ENCODE data around the gene NFATC2.

Gene NFATC2

DNA sequence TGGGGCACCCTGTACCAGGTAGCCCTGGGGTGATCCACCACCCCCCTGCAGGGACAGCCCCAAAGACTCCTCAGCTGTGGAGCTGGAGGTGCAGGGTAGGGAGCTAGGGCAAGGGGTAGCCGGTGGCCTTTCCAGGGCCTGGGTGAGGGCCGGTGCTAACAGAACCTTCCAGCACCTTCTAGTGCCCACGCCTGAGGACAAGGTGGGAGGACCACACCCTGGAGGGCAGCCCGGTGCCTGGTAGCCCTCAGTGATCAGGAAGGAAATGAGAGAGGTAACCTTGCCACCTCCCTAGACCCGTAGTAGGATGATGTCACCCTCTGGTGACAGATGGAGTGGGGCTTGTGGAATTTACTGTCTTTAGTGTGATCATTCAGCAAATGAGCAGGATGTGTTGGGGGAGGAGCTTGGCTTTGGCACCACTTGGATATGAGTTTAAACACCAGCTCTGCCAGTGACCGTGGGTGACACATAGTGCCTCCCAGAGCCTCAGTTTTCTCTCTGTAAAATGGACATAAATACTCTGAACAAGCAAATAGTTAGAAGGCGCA, 187.7 kb downstream of the NFATC2 start (continued):
- TF ChIP-seq, protein P1, sequence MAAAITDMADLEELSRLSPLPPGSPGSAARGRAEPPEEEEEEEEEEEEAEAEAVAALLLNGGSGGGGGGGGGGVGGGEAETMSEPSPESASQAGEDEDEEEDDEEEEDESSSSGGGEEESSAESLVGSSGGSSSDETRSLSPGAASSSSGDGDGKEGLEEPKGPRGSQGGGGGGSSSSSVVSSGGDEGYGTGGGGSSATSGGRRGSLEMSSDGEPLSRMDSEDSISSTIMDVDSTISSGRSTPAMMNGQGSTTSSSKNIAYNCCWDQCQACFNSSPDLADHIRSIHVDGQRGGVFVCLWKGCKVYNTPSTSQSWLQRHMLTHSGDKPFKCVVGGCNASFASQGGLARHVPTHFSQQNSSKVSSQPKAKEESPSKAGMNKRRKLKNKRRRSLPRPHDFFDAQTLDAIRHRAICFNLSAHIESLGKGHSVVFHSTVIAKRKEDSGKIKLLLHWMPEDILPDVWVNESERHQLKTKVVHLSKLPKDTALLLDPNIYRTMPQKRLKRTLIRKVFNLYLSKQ (tag by site-specific recombination; IDR thresholded peaks at IDR 0.05; ENCODE audit: borderline replicate concordance): no peak
- TF ChIP-seq ZNF76 (tag by site-specific recombination; IDR thresholded peaks at IDR 0.05; ENCODE audit: borderline replicate concordance, low read depth) (no peak), ZNF10 (tag by site-specific recombination; IDR thresholded peaks at IDR 0.05) (no peak), ZNF707 (tag by site-specific recombination; IDR thresholded peaks at IDR 0.05) (no peak), ZNF211 (tag by site-specific recombination; IDR thresholded peaks at IDR 0.05; ENCODE audit: low read depth) (no peak), ZNF140 (tag by site-specific recombination; IDR thresholded peaks at IDR 0.05) (no peak), ZNF555 (tag by site-specific recombination; conservative IDR thresholded peaks at IDR 0.05) (no peak), ZNF837 (tag by site-specific recombination; IDR thresholded peaks at IDR 0.05) (no peak), ZXDB (tag by site-specific recombination; IDR thresholded peaks at IDR 0.05) (no peak), ZNF350 (tag by site-specific recombination; IDR thresholded peaks at IDR 0.05) (no peak), ZNF423 (tag by site-specific recombination; IDR thresholded peaks at IDR 0.05) (no peak), KLF16 (tag by site-specific recombination; IDR thresholded peaks at IDR 0.05) (no peak), ZNF19 (tag by site-specific recombination; IDR thresholded peaks at IDR 0.05; ENCODE audit: low read depth) (no peak), ZNF785 (tag by site-specific recombination; IDR thresholded peaks at IDR 0.05) (no peak), ZNF2 (tag by site-specific recombination; IDR thresholded peaks at IDR 0.05) (no peak), ZSCAN16 (tag by site-specific recombination; IDR thresholded peaks at IDR 0.05) (no peak)
- TF ChIP-seq, protein P2, sequence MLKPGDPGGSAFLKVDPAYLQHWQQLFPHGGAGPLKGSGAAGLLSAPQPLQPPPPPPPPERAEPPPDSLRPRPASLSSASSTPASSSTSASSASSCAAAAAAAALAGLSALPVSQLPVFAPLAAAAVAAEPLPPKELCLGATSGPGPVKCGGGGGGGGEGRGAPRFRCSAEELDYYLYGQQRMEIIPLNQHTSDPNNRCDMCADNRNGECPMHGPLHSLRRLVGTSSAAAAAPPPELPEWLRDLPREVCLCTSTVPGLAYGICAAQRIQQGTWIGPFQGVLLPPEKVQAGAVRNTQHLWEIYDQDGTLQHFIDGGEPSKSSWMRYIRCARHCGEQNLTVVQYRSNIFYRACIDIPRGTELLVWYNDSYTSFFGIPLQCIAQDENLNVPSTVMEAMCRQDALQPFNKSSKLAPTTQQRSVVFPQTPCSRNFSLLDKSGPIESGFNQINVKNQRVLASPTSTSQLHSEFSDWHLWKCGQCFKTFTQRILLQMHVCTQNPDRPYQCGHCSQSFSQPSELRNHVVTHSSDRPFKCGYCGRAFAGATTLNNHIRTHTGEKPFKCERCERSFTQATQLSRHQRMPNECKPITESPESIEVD (tag by site-specific recombination; IDR thresholded peaks at IDR 0.05): no peak
- TF ChIP-seq, protein P3, sequence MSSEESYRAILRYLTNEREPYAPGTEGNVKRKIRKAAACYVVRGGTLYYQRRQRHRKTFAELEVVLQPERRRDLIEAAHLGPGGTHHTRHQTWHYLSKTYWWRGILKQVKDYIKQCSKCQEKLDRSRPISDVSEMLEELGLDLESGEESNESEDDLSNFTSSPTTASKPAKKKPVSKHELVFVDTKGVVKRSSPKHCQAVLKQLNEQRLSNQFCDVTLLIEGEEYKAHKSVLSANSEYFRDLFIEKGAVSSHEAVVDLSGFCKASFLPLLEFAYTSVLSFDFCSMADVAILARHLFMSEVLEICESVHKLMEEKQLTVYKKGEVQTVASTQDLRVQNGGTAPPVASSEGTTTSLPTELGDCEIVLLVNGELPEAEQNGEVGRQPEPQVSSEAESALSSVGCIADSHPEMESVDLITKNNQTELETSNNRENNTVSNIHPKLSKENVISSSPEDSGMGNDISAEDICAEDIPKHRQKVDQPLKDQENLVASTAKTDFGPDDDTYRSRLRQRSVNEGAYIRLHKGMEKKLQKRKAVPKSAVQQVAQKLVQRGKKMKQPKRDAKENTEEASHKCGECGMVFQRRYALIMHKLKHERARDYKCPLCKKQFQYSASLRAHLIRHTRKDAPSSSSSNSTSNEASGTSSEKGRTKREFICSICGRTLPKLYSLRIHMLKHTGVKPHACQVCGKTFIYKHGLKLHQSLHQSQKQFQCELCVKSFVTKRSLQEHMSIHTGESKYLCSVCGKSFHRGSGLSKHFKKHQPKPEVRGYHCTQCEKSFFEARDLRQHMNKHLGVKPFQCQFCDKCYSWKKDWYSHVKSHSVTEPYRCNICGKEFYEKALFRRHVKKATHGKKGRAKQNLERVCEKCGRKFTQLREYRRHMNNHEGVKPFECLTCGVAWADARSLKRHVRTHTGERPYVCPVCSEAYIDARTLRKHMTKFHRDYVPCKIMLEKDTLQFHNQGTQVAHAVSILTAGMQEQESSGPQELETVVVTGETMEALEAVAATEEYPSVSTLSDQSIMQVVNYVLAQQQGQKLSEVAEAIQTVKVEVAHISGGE (tag by site-specific recombination; conservative IDR thresholded peaks at IDR 0.05; ENCODE audit: low read depth): no peak
- TF ChIP-seq, protein P4, sequence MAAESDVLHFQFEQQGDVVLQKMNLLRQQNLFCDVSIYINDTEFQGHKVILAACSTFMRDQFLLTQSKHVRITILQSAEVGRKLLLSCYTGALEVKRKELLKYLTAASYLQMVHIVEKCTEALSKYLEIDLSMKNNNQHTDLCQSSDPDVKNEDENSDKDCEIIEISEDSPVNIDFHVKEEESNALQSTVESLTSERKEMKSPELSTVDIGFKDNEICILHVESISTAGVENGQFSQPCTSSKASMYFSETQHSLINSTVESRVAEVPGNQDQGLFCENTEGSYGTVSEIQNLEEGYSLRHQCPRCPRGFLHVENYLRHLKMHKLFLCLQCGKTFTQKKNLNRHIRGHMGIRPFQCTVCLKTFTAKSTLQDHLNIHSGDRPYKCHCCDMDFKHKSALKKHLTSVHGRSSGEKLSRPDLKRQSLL (tag by site-specific recombination; IDR thresholded peaks at IDR 0.05): no peak
- TF ChIP-seq, protein P5, sequence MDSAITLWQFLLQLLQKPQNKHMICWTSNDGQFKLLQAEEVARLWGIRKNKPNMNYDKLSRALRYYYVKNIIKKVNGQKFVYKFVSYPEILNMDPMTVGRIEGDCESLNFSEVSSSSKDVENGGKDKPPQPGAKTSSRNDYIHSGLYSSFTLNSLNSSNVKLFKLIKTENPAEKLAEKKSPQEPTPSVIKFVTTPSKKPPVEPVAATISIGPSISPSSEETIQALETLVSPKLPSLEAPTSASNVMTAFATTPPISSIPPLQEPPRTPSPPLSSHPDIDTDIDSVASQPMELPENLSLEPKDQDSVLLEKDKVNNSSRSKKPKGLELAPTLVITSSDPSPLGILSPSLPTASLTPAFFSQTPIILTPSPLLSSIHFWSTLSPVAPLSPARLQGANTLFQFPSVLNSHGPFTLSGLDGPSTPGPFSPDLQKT (IDR thresholded peaks at IDR 0.05; ENCODE audit: borderline replicate concordance, low read depth, low read length): no peak

Data from HEK293 (cell line).